WTC11 (cell line): Measurements from ENCODE around the gene KBTBD3. TPM values are rescaled to one million over a fixed set of nuclear protein-coding genes. Genes with fewer than 3 reads are reported as not detected.

ENCODE experiments used
- CBFB ChIP-seq: sonication (generic); formaldehyde crosslinking; IDR thresholded peaks from 2 replicates; pipeline ENCODE4 v1.8.1; 2022; ENCODE audit warnings: mild to moderate bottlenecking, low read depth, missing genetic modification reagents
- CTCF ChIP-seq: fragments of 200-600 bp; IDR thresholded peaks from 2 replicates; pipeline ENCODE4 v1.8.0; 2022; ENCODE audit warnings: antibody characterized with exemption
- EMX1 ChIP-seq: fragments of 250-450 bp; sonication (Bioruptor Pico); IDR thresholded peaks from 2 replicates; pipeline ENCODE4 v1.8.0; 2021; ENCODE audit warnings: mild to moderate bottlenecking
- HMGA2 ChIP-seq: fragments of 250-450 bp; sonication (Bioruptor Pico); IDR thresholded peaks from 2 replicates; pipeline ENCODE4 v1.4.0; 2021; ENCODE audit warnings: mild to moderate bottlenecking, moderate library complexity
- IRF1 ChIP-seq: sonication (generic); formaldehyde crosslinking; IDR thresholded peaks from 2 replicates; pipeline ENCODE4 v1.8.0; 2023; ENCODE audit warnings: missing genetic modification reagents
- IRF2 ChIP-seq: sonication (generic); formaldehyde crosslinking; IDR thresholded peaks from 2 replicates; pipeline ENCODE4 v1.8.0; 2022; ENCODE audit warnings: low read depth, missing genetic modification reagents, borderline replicate concordance
- NFYB ChIP-seq: sonication (generic); formaldehyde crosslinking; conservative IDR thresholded peaks from 2 replicates; pipeline ENCODE4 v1.8.0; 2022; ENCODE audit warnings: low read depth, missing genetic modification reagents
- NR2C2 ChIP-seq: sonication (generic); formaldehyde crosslinking; IDR thresholded peaks from 2 replicates; pipeline ENCODE4 v1.8.0; 2022; ENCODE audit warnings: mild to moderate bottlenecking, missing genetic modification reagents
- SMAD4 ChIP-seq: sonication (generic); formaldehyde crosslinking; IDR thresholded peaks from 2 replicates; pipeline ENCODE4 v1.8.0; 2022; ENCODE audit warnings: mild to moderate bottlenecking, missing genetic modification reagents
- ZBTB21 ChIP-seq: sonication (generic); formaldehyde crosslinking; IDR thresholded peaks from 2 replicates; pipeline ENCODE4 v1.8.1; 2023; ENCODE audit warnings: mild to moderate bottlenecking, missing genetic modification reagents, borderline replicate concordance
- ZNF317 ChIP-seq: sonication (generic); formaldehyde crosslinking; IDR thresholded peaks from 2 replicates; pipeline ENCODE4 v1.8.1; 2023; ENCODE audit warnings: low read depth, mild to moderate bottlenecking, moderate library complexity, missing genetic modification reagents, borderline replicate concordance
- ZNF512 ChIP-seq: sonication (generic); formaldehyde crosslinking; IDR thresholded peaks from 2 replicates; pipeline ENCODE4 v1.8.1; 2022; ENCODE audit warnings: missing genetic modification reagents, borderline replicate concordance
- total RNA-seq: library from RNA; stranded (reverse); gene quantifications from 3 replicates; pipeline ENCODE4 v1.2.3, GENCODE V29; 2021
- TF ChIP-seq, protein P1 (sequence below): sonication (generic); formaldehyde crosslinking; IDR thresholded peaks from 2 replicates; pipeline ENCODE4 v1.8.1; 2023; ENCODE audit warnings: mild to moderate bottlenecking, missing genetic modification reagents, moderate library complexity
- TF ChIP-seq, protein P2 (sequence below): fragments of 250-450 bp; sonication (Bioruptor Pico); conservative IDR thresholded peaks from 2 replicates; pipeline ENCODE4 v1.9.0; 2021; ENCODE audit warnings: mild to moderate bottlenecking
- TF ChIP-seq, protein P3 (sequence below): sonication (generic); formaldehyde crosslinking; conservative IDR thresholded peaks from 2 replicates; pipeline ENCODE4 v1.8.1; 2023; ENCODE audit warnings: mild to moderate bottlenecking, low read depth, missing genetic modification reagents, moderate library complexity
- TF ChIP-seq, protein P4 (sequence below): fragments of 250-450 bp; sonication (Bioruptor Pico); IDR thresholded peaks from 2 replicates; pipeline ENCODE4 v1.9.0; 2021; ENCODE audit warnings: mild to moderate bottlenecking
- TF ChIP-seq, protein P5 (sequence below): sonication (generic); formaldehyde crosslinking; IDR thresholded peaks from 2 replicates; pipeline ENCODE4 v1.8.0; 2022; ENCODE audit warnings: missing genetic modification reagents
- TF ChIP-seq, protein P6 (sequence below): fragments of 250-450 bp; sonication (Bioruptor Pico); IDR thresholded peaks from 2 replicates; pipeline ENCODE4 v1.8.0; 2021; ENCODE audit warnings: mild to moderate bottlenecking
- TF ChIP-seq, protein P7 (sequence below): sonication (generic); formaldehyde crosslinking; IDR thresholded peaks from 2 replicates; pipeline ENCODE4 v1.8.0; 2022; ENCODE audit warnings: mild to moderate bottlenecking, missing genetic modification reagents

Gene KBTBD3
- total RNA-seq, 1 experiment from 2014 or later = 4.1 TPM

- TF ChIP-seq, protein P1, sequence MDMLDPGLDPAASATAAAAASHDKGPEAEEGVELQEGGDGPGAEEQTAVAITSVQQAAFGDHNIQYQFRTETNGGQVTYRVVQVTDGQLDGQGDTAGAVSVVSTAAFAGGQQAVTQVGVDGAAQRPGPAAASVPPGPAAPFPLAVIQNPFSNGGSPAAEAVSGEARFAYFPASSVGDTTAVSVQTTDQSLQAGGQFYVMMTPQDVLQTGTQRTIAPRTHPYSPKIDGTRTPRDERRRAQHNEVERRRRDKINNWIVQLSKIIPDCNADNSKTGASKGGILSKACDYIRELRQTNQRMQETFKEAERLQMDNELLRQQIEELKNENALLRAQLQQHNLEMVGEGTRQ = no peak
- TF ChIP-seq, protein P2, sequence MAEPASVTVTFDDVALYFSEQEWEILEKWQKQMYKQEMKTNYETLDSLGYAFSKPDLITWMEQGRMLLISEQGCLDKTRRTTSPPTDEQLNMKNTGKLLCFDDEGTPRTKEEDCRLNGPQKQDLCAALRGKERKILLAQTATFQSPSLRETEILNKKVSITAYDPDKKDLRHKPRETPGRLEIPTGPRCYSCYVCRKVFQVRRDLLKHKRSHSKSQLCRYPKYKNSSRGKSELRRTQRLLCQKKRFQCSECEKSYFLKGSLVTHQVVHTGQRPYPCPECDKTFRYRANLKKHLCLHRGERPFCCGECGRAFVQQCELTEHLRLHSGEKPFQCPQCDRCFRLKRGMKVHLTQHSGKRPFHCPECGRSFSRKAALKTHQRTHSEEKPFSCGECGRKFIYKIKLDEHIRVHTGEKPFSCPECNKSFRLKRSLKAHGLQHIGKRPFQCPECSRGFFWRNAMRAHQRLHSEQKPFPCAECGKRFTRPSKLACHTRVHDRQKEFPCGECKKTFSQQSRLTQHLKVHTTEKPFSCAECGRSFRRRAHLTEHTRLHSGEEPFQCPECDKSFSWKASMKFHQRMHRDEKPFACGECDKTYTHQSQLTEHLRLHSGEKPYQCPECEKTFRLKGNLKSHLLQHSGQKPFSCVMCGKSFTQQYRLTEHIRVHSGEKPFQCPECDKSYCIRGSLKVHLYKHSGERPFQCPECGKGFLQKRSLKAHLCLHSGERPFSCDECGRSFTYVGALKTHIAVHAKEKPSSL (CRISPR knock-in tag) = no peak
- TF ChIP-seq CTCF (no peak; the same call in 1 of the 2 replicates), ZNF512 (CRISPR knock-in tag) (no peak), IRF2 (no peak), ZNF317 (CRISPR knock-in tag) (no peak), EMX1 (CRISPR knock-in tag) (no peak), SMAD4 (CRISPR knock-in tag) (no peak), HMGA2 (no peak), NR2C2 (no peak), IRF1 (CRISPR knock-in tag) (no peak), ZBTB21 (CRISPR knock-in tag) (no peak; the same call in 1 of the 2 replicates), CBFB (CRISPR knock-in tag) (no peak), NFYB (CRISPR knock-in tag) (peak; percentile 81)
- TF ChIP-seq, protein P3, sequence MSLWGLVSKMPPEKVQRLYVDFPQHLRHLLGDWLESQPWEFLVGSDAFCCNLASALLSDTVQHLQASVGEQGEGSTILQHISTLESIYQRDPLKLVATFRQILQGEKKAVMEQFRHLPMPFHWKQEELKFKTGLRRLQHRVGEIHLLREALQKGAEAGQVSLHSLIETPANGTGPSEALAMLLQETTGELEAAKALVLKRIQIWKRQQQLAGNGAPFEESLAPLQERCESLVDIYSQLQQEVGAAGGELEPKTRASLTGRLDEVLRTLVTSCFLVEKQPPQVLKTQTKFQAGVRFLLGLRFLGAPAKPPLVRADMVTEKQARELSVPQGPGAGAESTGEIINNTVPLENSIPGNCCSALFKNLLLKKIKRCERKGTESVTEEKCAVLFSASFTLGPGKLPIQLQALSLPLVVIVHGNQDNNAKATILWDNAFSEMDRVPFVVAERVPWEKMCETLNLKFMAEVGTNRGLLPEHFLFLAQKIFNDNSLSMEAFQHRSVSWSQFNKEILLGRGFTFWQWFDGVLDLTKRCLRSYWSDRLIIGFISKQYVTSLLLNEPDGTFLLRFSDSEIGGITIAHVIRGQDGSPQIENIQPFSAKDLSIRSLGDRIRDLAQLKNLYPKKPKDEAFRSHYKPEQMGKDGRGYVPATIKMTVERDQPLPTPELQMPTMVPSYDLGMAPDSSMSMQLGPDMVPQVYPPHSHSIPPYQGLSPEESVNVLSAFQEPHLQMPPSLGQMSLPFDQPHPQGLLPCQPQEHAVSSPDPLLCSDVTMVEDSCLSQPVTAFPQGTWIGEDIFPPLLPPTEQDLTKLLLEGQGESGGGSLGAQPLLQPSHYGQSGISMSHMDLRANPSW = no peak
- TF ChIP-seq, protein P4, sequence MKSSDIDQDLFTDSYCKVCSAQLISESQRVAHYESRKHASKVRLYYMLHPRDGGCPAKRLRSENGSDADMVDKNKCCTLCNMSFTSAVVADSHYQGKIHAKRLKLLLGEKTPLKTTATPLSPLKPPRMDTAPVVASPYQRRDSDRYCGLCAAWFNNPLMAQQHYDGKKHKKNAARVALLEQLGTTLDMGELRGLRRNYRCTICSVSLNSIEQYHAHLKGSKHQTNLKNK (CRISPR knock-in tag) = no peak
- TF ChIP-seq, protein P5, sequence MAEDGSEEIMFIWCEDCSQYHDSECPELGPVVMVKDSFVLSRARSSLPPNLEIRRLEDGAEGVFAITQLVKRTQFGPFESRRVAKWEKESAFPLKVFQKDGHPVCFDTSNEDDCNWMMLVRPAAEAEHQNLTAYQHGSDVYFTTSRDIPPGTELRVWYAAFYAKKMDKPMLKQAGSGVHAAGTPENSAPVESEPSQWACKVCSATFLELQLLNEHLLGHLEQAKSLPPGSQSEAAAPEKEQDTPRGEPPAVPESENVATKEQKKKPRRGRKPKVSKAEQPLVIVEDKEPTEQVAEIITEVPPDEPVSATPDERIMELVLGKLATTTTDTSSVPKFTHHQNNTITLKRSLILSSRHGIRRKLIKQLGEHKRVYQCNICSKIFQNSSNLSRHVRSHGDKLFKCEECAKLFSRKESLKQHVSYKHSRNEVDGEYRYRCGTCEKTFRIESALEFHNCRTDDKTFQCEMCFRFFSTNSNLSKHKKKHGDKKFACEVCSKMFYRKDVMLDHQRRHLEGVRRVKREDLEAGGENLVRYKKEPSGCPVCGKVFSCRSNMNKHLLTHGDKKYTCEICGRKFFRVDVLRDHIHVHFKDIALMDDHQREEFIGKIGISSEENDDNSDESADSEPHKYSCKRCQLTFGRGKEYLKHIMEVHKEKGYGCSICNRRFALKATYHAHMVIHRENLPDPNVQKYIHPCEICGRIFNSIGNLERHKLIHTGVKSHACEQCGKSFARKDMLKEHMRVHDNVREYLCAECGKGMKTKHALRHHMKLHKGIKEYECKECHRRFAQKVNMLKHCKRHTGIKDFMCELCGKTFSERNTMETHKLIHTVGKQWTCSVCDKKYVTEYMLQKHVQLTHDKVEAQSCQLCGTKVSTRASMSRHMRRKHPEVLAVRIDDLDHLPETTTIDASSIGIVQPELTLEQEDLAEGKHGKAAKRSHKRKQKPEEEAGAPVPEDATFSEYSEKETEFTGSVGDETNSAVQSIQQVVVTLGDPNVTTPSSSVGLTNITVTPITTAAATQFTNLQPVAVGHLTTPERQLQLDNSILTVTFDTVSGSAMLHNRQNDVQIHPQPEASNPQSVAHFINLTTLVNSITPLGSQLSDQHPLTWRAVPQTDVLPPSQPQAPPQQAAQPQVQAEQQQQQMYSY (CRISPR knock-in tag) = no peak
- TF ChIP-seq, protein P6, sequence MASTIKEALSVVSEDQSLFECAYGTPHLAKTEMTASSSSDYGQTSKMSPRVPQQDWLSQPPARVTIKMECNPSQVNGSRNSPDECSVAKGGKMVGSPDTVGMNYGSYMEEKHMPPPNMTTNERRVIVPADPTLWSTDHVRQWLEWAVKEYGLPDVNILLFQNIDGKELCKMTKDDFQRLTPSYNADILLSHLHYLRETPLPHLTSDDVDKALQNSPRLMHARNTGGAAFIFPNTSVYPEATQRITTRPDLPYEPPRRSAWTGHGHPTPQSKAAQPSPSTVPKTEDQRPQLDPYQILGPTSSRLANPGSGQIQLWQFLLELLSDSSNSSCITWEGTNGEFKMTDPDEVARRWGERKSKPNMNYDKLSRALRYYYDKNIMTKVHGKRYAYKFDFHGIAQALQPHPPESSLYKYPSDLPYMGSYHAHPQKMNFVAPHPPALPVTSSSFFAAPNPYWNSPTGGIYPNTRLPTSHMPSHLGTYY = peak; percentile 70; the same call in 1 of the 2 replicates
- TF ChIP-seq, protein P7, sequence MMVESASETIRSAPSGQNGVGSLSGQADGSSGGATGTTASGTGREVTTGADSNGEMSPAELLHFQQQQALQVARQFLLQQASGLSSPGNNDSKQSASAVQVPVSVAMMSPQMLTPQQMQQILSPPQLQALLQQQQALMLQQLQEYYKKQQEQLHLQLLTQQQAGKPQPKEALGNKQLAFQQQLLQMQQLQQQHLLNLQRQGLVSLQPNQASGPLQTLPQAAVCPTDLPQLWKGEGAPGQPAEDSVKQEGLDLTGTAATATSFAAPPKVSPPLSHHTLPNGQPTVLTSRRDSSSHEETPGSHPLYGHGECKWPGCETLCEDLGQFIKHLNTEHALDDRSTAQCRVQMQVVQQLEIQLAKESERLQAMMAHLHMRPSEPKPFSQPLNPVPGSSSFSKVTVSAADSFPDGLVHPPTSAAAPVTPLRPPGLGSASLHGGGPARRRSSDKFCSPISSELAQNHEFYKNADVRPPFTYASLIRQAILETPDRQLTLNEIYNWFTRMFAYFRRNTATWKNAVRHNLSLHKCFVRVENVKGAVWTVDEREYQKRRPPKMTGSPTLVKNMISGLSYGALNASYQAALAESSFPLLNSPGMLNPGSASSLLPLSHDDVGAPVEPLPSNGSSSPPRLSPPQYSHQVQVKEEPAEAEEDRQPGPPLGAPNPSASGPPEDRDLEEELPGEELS (CRISPR knock-in tag) = peak; percentile 13; the same call in 1 of the 2 replicates
Measured at GRCh38 chr11:106076919-106077608, at the start of gene KBTBD3 (continued).
